22Rv1 (cell line): ENCODE measurements around the gene P3H1.

ENCODE experiments used
- ZFX ChIP-seq: fragments of 450-650 bp; IDR thresholded peaks from 2 replicates; pipeline ENCODE4 v1.6.1; 2017; ENCODE audit warnings: antibody characterized with exemption, borderline replicate concordance
- TF ChIP-seq, protein P1 (sequence below): fragments of 450-650 bp; IDR thresholded peaks from 2 replicates; pipeline ENCODE4 v1.5.1; 2017; ENCODE audit warnings: mild to moderate bottlenecking

DNA sequence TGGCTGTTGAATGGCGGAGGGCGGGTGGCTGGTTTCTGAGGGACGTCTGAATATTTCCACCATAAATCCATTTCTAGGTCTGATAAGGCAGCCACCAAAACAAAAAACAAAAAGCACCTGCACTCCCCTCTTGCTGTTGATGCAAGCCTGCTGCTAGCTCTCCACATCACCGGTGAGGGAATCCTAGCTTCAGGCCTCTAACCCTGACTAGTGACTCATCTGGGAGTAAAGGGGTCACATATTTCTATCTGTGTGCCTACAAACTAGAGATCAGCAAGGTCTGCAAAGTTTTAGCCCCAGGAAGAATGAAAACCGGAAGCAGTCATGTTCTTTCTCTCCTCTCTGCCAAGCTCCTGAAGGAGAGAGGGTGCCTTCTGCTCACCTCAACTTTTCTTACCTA is 39.8 kb upstream of the P3H1 start:
- TF ChIP-seq, protein P1, sequence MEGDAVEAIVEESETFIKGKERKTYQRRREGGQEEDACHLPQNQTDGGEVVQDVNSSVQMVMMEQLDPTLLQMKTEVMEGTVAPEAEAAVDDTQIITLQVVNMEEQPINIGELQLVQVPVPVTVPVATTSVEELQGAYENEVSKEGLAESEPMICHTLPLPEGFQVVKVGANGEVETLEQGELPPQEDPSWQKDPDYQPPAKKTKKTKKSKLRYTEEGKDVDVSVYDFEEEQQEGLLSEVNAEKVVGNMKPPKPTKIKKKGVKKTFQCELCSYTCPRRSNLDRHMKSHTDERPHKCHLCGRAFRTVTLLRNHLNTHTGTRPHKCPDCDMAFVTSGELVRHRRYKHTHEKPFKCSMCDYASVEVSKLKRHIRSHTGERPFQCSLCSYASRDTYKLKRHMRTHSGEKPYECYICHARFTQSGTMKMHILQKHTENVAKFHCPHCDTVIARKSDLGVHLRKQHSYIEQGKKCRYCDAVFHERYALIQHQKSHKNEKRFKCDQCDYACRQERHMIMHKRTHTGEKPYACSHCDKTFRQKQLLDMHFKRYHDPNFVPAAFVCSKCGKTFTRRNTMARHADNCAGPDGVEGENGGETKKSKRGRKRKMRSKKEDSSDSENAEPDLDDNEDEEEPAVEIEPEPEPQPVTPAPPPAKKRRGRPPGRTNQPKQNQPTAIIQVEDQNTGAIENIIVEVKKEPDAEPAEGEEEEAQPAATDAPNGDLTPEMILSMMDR: no peak
- no peak for TF ChIP-seq ZFX
